Activated CD4-positive, alpha-beta memory T cell treated with anti-CD3 and anti-CD28 coated beads, Interleukin-2, amount 10 ng/mL, durations not matched to agents 7 days and 5 days (primary cell): ENCODE data around the gene KLHL21. TPM values are rescaled to one million over a fixed set of nuclear protein-coding genes. Genes with fewer than 3 reads are reported as not detected.
A peak's percentile ranks its signal among the peaks of the same experiment; 100 is the strongest.

Source experiments
- CTCF ChIA-PET: fragments of 350-600 bp; sonication (Branson Sonifier 250); formaldehyde crosslinking; loops from one replicate; lab custom pipeline; 2021; ENCODE audit warnings: antibody characterized with exemption, inconsistent platforms; lab: Charles Lee
- POLR2A ChIA-PET: fragments of 350-600 bp; sonication (Branson Sonifier 250); formaldehyde crosslinking; loops from one replicate; lab custom pipeline; 2021; ENCODE audit warnings: antibody characterized with exemption; lab: Charles Lee
- DNase-seq: peaks from one replicate; pipeline ENCODE4 v3.0.0-alpha.2; 2020
- H3K27ac Mint-ChIP-seq: one replicate; pipeline ENCODE4 v1.8.0; 2021; ENCODE audit warnings: mild to moderate bottlenecking, mixed read lengths
- H3K27me3 Mint-ChIP-seq: one replicate; pipeline ENCODE4 v1.8.0; 2021; ENCODE audit warnings: mixed read lengths
- H3K36me3 Mint-ChIP-seq: one replicate; pipeline ENCODE4 v1.8.0; 2021; ENCODE audit warnings: low read depth, mixed read lengths
- H3K4me1 Mint-ChIP-seq: one replicate; pipeline ENCODE4 v1.8.0; 2021; ENCODE audit warnings: mixed read lengths
- H3K4me3 Mint-ChIP-seq: one replicate; pipeline ENCODE4 v1.8.0; 2021; ENCODE audit warnings: mild to moderate bottlenecking, mixed read lengths
- H3K9me3 Mint-ChIP-seq: one replicate; pipeline ENCODE4 v1.8.0; 2021; ENCODE audit warnings: mixed read lengths
- total RNA-seq, 2 experiments: library from RNA; stranded (reverse); gene quantifications; one replicate each; pipeline ENCODE4 v1.2.3, GENCODE V29; 2021

KLHL21 gene
- total RNA-seq, 2 experiments from 2014 or later: 26.7 to 27.0 TPM

- ChIA-PET CTCF (no interaction called here), POLR2A (interaction anchor here (0.5 to 2.3 kb wide), 2 partner anchors 11 to 13 kb away, joined by 3 to 7 read pairs; partner anchors contain the start of gene ZBTB48)
- H3K27me3 Mint-ChIP-seq: no peaks in the 10 kb centered on the region
- peaks cover 39% of the 10 kb centered on the region for H3K4me1 Mint-ChIP-seq
- H3K36me3 Mint-ChIP-seq: peaks cover 56% of the 10 kb centered on the region
- no peak overlapping the region for H3K27ac Mint-ChIP-seq
- DNase-seq: no peak
- H3K9me3 Mint-ChIP-seq: no peaks in the 10 kb centered on the region
- no peak overlapping the region for H3K4me3 Mint-ChIP-seq
Measured at GRCh38 chr1:6592865-6593593, 9.6 kb downstream of the KLHL21 start.

GRCh38 chr1:6592441-6592840, 10.2 kb downstream of the KLHL21 start:
- Mint-ChIP-seq H3K27ac (peak overlapping the region; percentile 9), H3K27me3 (no peaks in the 10 kb centered on the region), H3K9me3 (no peaks in the 10 kb centered on the region), H3K4me3 (no peak overlapping the region), H3K4me1 (peaks cover 35% of the 10 kb centered on the region), H3K36me3 (peaks cover 53% of the 10 kb centered on the region)
- DNase-seq: no peak
- CTCF ChIA-PET: no interaction called here
- POLR2A ChIA-PET: interaction anchor here (0.5 to 2.3 kb wide), 3 partner anchors 11 to 13 kb away, joined by 3 to 10 read pairs (median 7); partner anchors contain the start of gene ZBTB48

- Mint-ChIP-seq H3K4me3 (no peak overlapping the region), H3K27me3 (no peaks in the 10 kb centered on the region), H3K9me3 (no peaks in the 10 kb centered on the region), H3K27ac (no peak overlapping the region), H3K36me3 (peaks cover 49% of the 10 kb centered on the region), H3K4me1 (peaks cover 33% of the 10 kb centered on the region)
- CTCF ChIA-PET: interaction anchor here (1.3 kb wide), 1 partner anchor 10 kb away, joined by 4 read pairs; no protein-coding TSS in a partner anchor
- no peak for DNase-seq
- POLR2A ChIA-PET: interaction anchor here (1.9 to 2.3 kb wide), 2 partner anchors 10 to 12 kb away, joined by 7 to 10 read pairs; no protein-coding TSS in a partner anchor
Measured at GRCh38 chr1:6591644-6592043, 11.0 kb downstream of the KLHL21 start.

GRCh38 chr1:6591222-6591621, 11.4 kb downstream of the KLHL21 start:
- ChIA-PET POLR2A (interaction anchor here (1.9 to 2.3 kb wide), 2 partner anchors 9 to 12 kb away, joined by 7 to 10 read pairs; no protein-coding TSS in a partner anchor), CTCF (interaction anchor here (1.3 kb wide), 1 partner anchor 11 kb away, joined by 4 read pairs; no protein-coding TSS in a partner anchor)

GRCh38 chr1:6590046-6590445, 12.6 kb downstream of the KLHL21 start:
- H3K36me3 Mint-ChIP-seq: peaks cover 34% of the 10 kb centered on the region
- DNase-seq: no peak
- peak overlapping the region; percentile 31 for H3K27ac Mint-ChIP-seq
- CTCF ChIA-PET: interaction anchor here (0.9 kb wide), 1 partner anchor 10 kb away, joined by 4 read pairs; no protein-coding TSS in a partner anchor
- H3K27me3 Mint-ChIP-seq: no peaks in the 10 kb centered on the region
- POLR2A ChIA-PET: interaction anchor here (1.4 to 2.4 kb wide), 3 partner anchors 10 to 12 kb away, joined by 6 to 10 read pairs (median 7); partner anchors contain the start of gene ZBTB48
- no peaks in the 10 kb centered on the region for H3K9me3 Mint-ChIP-seq
- no peak overlapping the region for H3K4me3 Mint-ChIP-seq
- peaks cover 23% of the 10 kb centered on the region for H3K4me1 Mint-ChIP-seq

More at GRCh38 chr1:6591222-6591621, 11.4 kb downstream of the KLHL21 start:
- Mint-ChIP-seq H3K27ac (peak overlapping the region; percentile 16), H3K27me3 (no peaks in the 10 kb centered on the region), H3K9me3 (no peaks in the 10 kb centered on the region), H3K4me3 (no peak overlapping the region), H3K4me1 (peaks cover 29% of the 10 kb centered on the region), H3K36me3 (peaks cover 46% of the 10 kb centered on the region)
- DNase-seq: peak; percentile 28

- POLR2A ChIA-PET: interaction anchor here (1.1 to 2.4 kb wide), 4 partner anchors 9 to 13 kb away, joined by 4 to 10 read pairs (median 6); partner anchors contain the start of gene ZBTB48
Measured at GRCh38 chr1:6588893-6589520, 13.7 kb downstream of the KLHL21 start.

GRCh38 chr1:6588128-6588892, 14.4 kb downstream of the KLHL21 start:
- DNase-seq: no peak
- POLR2A ChIA-PET: interaction anchor here (1.1 to 2.4 kb wide), 4 partner anchors 8 to 13 kb away, joined by 4 to 10 read pairs (median 6); partner anchors contain the start of gene ZBTB48
- no peak overlapping the region for H3K27ac Mint-ChIP-seq

More at GRCh38 chr1:6588893-6589520, 13.7 kb downstream of the KLHL21 start:
- Mint-ChIP-seq H3K4me1 (peaks cover 32% of the 10 kb centered on the region), H3K36me3 (peaks cover 25% of the 10 kb centered on the region), H3K4me3 (no peak overlapping the region), H3K9me3 (no peaks in the 10 kb centered on the region), H3K27me3 (no peaks in the 10 kb centered on the region), H3K27ac (no peak overlapping the region)
- DNase-seq: no peak
- CTCF ChIA-PET: interaction anchor here (0.9 kb wide), 1 partner anchor 11 kb away, joined by 4 read pairs; no protein-coding TSS in a partner anchor

GRCh38 chr1:6587261-6588005, 15.2 kb downstream of the KLHL21 start:
- CTCF ChIA-PET: interaction anchor here (0.6 kb wide), 1 partner anchor 67 kb away, joined by 5 read pairs; no protein-coding TSS in a partner anchor
- Mint-ChIP-seq H3K36me3 (peaks cover 21% of the 10 kb centered on the region), H3K27me3 (no peaks in the 10 kb centered on the region), H3K9me3 (no peaks in the 10 kb centered on the region), H3K27ac (peak overlapping the region; percentile 19), H3K4me1 (peaks cover 28% of the 10 kb centered on the region), H3K4me3 (no peak overlapping the region)
- POLR2A ChIA-PET: interaction anchor here (1.0 to 1.8 kb wide), 2 partner anchors 13 to 52 kb away, joined by 3 to 4 read pairs; no protein-coding TSS in a partner anchor
- no peak for DNase-seq

More at GRCh38 chr1:6588128-6588892, 14.4 kb downstream of the KLHL21 start:
- Mint-ChIP-seq H3K4me3 (no peak overlapping the region), H3K9me3 (no peaks in the 10 kb centered on the region), H3K4me1 (peaks cover 29% of the 10 kb centered on the region), H3K36me3 (peaks cover 22% of the 10 kb centered on the region), H3K27me3 (no peaks in the 10 kb centered on the region)
- CTCF ChIA-PET: no interaction called here

- CTCF ChIA-PET: no interaction called here
- Mint-ChIP-seq H3K36me3 (peaks cover 20% of the 10 kb centered on the region), H3K27ac (no peak overlapping the region), H3K9me3 (no peaks in the 10 kb centered on the region), H3K4me1 (peaks cover 29% of the 10 kb centered on the region), H3K27me3 (no peaks in the 10 kb centered on the region), H3K4me3 (no peak overlapping the region)
- POLR2A ChIA-PET: interaction anchor here (1.2 to 1.8 kb wide), 2 partner anchors 14 to 17 kb away, joined by 4 to 5 read pairs; partner anchors contain the start of gene KLHL21
- no peak for DNase-seq
Measured at GRCh38 chr1:6586404-6586816, 16.3 kb downstream of the KLHL21 start.

- Mint-ChIP-seq H3K4me3 (no peak overlapping the region), H3K27me3 (no peaks in the 10 kb centered on the region), H3K27ac (no peak overlapping the region), H3K36me3 (peaks cover 20% of the 10 kb centered on the region), H3K9me3 (no peaks in the 10 kb centered on the region), H3K4me1 (peaks cover 29% of the 10 kb centered on the region)
- ChIA-PET CTCF (no interaction called here), POLR2A (interaction anchor here (1.2 to 1.8 kb wide), 2 partner anchors 14 to 17 kb away, joined by 4 to 5 read pairs; partner anchors contain the start of gene KLHL21)
- no peak for DNase-seq
Measured at GRCh38 chr1:6585841-6586240, 16.8 kb downstream of the KLHL21 start.

- Mint-ChIP-seq H3K4me1 (peaks cover 34% of the 10 kb centered on the region), H3K4me3 (no peak overlapping the region), H3K27me3 (no peaks in the 10 kb centered on the region), H3K9me3 (no peaks in the 10 kb centered on the region), H3K27ac (no peak overlapping the region), H3K36me3 (peaks cover 18% of the 10 kb centered on the region)
- ChIA-PET CTCF (no interaction called here), POLR2A (interaction anchor here (1.2 kb wide), 1 partner anchor 18 kb away, joined by 5 read pairs; the partner anchor contains the start of gene KLHL21)
- no peak for DNase-seq
Measured at GRCh38 chr1:6585081-6585722, 17.5 kb downstream of the KLHL21 start.
